ENCODE results near the gene TMOD1.
A peak's percentile ranks its signal among the peaks of the same experiment; 100 is the strongest.
"Not testable (repeated sequence)": the region's sequence is repeated elsewhere in the genome, so short reads cannot be mapped to it uniquely, and the experiment has no call there.

The TMOD1 gene

DNA sequence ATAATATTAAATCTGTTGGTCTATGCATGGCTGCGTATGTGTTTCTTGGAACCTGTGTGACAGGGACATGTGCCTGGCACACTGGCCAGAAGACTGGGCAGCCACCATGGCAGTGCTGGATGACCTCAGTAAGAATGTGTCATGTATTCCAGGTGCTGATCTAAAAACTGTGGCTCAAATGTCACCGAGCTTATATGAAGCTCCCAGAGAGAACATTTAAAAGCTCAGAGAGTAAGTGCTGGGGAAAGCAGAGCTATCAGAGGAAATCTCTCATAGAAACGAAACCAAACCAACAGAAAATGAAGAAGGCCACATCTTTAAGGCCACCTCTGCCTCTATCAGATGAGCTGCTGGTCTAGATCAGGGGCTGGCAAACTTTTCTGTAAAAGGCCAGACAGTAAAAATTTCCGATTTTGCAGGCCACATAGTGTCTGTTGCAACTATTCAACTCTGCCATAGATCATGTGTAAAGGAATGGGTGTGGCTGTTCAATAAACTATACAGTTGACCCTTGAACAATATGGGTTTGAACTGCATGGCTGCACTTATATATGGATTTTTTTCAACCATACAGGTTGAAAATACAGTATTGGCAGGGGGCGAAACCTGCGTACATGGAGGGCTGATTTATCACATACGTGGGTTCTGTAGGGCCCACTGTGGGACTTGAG, 99.9 kb downstream of the TMOD1 start:
- DNase-seq, result no peak

DNA sequence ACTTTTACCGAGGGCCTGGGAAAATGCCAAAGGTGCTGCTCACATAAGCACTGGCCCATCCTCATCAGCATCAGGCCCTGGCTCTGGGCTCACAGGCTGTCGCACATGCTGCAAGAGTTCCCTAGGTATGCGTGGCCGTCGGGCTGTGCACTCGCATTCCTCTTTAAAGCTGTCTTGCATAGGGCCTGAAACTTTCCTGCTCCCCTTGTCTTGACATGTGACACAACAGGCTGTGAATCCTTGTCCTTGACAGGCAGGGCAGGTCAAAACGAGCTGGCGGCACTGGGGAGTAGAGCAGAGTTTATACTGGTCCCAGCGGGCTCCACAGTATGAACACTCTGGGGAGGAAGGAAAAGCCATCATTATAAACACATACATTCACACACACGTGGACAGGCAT, 101.0 kb downstream of the TMOD1 start:
- DNase-seq, result no peak

DNA sequence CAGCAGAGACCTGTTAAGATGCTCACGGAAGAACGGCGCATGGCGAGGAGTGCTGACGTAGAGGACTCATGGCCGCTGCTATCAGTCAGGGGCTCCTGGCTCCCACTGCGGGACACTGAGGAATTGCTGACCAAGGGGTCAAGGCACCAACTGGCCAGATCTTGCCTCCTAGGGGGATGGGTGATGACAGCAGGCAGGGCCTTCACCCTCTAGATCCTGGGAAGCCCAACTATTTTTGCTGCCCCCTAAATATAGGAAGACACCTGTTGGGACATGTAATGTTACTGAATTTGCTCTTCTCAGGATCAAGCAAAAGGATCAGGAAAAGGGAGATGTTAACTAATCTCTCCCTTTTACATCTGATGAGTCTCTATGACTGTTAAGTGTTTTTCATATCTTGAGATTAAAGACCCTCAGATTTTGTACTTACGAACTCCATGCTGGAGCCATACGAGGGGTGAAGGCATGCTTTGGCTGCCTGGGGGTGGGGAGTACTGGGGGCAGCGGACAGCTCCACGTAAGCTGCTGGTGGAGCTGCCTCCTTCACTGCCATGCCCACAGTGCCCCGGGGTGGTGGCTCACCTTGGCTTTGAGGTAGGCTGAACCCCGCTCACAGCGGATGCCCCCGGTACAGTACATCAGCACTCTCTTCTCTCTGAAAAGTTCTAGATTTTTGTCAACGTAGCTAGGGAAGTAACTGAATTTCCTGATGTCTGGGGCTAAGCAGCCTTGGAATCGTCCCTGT, 103.6 kb downstream of the TMOD1 start:
- DNase-seq, result no peak

DNA sequence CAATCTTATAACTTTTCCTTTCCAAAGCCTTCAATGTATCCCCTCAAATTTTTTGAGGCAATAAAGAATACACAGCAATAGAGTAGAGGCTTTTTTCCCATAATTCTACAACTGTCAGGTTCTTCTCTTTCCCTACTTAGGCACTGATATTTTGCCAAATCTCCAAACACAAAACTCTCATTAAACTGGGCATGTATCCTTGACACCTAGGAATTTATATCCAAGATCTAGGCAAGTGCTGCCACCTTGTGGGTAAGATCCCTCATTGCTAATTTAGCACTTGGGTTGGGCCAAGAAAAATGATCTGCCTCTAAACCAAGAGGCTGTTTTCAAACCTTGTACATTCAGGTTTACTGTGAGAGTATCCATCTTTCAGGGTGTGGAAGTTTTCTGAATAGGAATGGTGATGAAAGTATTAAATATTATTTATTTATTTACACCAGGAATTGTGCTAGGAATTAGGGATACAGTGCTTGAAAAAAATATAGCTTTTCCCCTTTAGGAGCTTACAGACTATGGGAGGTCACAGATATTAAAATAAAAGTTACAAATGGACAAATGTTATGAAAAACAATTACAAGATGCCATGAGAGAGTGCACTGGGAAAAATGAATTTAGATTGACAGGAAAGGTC, 114.1 kb downstream of the TMOD1 start:
- peak; percentile 19 for DNase-seq

DNA sequence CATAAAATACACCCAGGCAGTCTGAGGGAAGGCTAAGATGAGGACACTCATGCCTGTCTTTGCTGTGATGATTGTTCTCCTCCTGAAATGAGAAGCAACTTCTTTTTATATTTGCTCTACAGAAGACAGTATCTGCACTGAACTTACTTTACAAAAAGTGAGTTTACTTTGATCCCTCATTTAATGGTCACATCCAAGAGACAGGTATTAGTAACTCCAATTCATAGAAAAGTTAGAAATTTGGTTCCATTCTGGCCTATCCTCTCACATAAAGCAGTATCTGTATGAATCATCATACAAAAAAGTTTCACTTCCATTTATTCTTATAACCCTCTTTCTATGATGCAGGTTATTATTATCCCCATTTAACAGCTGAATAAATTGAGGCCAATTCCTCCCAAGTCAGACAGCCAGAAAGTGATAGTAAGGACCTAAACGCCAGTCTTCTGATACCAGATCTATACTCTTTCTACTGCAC, 116.5 kb downstream of the TMOD1 start:
- no peak for DNase-seq

DNA sequence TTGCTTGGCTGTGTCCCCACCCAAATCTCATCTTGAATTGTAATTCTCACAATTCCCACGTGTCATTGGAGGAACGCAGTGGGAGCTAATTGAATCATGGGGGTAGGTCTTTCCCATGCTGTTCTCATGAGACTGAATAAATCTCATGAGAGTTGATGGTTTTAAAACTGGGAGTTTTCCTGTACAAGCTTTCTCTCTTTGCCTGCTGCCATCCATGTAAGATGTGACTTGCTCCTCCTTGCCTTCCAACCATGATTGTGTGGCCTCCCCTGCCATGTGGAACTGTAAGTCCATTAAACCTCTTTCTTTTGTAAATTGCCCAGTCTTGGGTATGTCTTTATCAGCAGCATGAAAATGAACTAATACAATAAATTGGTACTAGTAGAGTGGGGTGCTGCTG, 118.6 kb downstream of the TMOD1 start:
- DNase-seq, result not testable (repeated sequence)

DNA sequence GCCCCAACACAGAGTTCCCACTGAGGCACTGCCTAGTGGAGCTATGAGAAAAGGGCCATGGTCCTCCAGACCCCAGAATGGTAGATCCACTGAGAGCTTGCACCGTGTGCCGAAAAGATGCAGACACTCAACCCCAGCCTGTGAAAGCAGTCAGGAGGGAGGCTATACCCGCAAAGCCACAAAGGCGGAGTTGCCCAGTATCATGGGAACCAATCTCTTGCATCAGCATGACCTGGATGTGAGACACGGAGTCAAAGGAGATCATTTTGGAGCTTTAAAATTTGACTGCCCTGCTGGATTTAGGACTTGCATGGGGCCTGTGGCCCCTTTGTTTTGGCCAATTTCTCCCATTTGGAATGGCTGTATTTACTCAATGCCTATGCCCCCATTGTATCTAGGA, 121.0 kb downstream of the TMOD1 start:
- not testable (repeated sequence) for DNase-seq

DNA sequence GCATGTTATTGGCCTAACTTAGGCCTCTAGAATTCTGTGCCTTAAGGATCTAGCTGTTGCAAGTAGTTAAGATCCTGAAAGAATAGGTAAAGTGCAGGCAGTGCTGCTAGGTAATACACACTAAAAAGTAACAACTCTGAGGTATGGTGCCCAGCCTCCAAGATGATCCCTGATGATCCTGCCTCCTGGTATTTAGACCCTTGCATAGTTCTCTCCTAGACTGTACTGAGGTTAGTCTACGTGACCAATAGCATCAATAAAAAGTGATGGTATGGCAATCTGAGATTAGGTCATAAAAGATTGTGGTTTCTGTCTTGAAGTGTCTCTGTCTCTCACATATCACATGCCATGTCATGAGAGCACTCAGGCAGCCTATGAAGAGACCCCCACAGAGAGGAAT, 122.5 kb downstream of the TMOD1 start:
- no peak for DNase-seq

DNA sequence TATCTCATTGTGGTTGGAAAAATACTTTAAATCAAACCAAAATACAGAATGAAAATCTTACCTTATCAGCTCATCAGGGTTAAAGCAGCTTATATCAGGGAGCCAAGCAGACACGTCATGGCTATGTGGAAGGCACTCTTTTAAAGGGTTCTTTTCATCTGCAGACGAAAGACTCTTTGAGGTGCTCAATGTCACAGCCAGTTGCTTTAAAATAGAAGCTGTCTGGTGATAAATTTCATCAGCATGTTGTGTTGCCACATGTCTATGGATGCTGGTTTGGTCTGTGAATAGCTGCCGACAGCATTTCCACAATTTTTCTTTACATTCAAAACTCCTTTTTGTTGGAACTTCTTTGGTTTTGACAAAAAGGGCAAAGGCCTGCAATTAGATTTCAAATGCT, 124.2 kb downstream of the TMOD1 start:
- no peak for DNase-seq

DNA sequence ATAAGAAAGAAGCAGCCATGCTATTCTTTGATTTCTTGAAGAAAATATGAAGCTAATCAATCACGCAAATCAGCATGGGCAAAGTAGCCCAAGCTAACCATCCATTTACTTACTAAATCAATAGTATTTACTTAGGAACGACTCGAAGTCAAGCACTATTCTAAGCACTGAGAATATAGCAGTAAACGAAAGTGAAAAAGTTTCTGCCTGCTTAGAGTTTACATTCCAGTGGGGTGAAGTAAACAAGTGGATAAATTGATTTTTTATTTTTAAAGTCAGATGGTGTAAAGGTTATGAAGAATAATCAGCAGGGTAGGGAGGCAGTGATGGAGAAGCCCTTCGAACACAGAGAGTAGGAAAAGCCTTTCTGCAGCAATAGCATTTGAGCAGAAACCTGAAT, 126.2 kb downstream of the TMOD1 start:
- no peak for DNase-seq

DNA sequence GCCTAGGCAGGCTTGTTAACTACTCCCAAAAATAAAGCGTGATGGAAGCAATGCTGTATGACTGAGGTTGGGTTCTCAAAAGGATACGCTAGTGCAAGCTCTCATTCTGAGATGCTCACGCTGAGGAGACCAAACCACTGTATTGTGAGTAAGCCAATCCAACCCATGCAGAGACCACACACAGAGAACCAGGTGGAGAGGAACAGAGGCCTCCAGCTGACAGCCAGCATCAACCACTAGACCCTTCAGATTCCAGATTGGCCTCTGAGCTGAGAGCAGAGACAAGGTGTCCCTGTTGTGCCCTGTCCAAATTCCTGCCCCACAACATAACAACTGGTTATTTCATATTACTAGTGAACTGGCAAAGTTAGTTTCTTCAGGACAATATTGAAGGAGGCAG, 127.2 kb downstream of the TMOD1 start:
- no peak for DNase-seq

DNA sequence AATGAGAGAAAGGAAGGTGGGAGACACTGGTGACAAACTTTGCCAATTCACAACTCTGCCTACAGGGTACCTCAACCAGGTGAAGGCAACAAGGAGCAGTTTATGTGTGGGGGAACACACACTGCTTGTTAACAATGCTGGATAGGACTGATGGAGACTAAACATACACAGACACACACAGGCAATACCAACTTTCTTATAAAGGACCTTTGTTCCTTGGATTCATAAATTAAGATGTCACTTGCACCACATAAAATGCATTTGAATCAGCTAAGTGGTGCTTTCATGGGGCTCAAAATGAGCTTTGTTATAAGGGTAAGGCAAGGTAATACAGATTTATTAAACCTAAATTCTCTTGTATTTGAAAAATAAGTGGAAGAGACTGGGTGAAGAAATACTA, 127.7 kb downstream of the TMOD1 start:
- DNase-seq, result no peak

DNA sequence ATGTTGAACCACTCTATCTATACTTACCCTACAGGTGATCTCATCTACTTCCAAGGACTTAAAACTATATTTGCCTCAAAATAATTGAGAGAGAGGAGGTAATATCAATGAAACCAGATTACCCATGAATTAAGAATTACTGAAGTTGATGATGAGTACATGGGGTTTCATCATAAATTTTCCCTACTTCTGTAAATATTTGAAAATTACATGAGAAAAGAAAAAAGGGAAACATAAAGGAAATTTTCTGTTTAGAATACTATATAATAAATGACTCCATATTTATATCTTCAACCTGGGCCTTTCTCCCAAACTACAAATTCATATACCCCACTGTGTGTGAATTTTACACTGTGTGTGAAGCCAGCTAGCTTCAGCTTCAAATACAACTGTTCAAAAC, 129.1 kb downstream of the TMOD1 start:
- no peak for DNase-seq

DNA sequence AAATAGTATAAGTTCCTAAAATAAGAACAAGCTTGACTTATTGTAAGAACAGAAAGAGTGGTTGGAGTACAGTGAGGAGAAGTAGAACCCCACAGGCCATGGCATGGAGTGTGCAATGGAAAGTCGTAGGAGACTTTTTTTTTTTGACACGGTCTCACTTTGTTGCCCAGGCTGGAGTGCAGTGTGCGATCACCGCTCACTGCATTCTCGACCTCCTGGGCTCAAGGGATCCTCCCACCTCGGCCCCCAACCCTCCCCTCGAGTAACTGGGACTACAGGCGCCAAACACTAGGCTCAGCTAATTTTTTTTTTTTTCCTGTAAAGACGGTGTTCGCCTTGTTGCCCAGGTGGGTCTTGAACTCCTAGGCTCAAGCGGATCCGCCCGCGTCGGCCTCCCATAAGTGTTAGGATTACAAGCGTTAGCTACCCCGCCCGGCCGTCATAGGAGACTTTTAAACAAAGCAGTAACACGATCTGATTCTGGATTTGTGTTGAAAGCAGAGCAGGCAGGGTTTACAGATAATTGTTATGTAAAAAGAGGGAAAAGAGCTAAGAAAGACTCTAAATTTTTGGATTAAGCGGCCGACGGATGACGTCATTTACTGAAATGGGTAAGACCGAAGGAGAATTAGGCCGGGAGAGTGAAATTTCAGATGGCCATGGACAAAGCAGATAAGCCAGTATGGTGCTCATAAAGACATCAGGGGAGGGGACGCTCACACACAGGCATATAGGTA, 130.9 kb downstream of the TMOD1 start:
- DNase-seq, result peak; percentile 55

DNA sequence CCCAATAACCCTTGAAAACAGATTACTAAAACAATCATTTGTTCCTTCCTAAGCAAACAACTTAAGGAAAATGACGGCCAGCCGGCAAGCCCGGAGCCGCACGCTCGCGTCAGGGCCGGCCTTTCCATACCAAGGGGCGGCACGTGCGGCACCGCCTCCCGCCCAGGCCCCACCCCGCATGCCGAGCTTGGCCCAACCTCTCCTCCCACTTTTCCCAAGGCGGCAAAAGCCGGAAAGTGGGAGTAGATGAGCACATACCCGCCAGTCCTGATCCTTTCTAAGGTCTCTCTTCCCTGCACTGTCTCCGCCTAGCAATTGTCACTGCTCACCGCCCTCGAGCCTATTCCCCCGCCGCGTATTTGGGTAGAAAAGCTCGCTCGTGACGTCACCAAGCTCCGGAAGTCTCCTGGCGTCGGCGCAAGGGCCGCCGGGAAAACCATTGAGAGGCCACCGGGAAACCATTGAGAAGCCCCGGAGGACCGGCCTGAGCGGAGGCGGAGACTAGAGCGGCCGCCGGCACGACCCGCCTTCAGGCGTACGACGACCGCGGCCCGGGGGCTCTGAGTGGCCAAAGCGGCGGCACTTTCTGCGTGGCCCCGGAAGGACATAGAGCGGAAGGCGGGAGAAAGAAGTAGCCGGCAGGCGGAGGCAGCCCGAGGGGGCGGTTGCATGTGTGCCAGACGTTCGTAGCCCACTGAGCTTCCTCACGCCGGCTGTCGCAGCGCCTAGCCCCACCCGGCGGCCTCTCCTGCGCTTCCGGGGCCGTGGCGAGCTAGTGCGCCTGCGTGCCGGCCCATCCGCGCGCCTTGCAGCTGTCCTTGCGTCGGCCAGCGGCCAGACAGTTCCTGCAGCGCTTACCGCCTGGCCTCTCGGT, 131.8 kb downstream of the TMOD1 start, which contains the start of the genes NCBP1 and TSTD2:
NCBP1 (plus strand) TSS at position 837 of the 874 bp plus-strand sequence. CDS start 61 bp downstream, outside the sequence.
TSTD2 (minus strand) TSS at position 384 of the 874 bp plus-strand sequence. CDS start 5,806 bp downstream, outside the sequence.
- DNase-seq, result peak; percentile 95

DNA sequence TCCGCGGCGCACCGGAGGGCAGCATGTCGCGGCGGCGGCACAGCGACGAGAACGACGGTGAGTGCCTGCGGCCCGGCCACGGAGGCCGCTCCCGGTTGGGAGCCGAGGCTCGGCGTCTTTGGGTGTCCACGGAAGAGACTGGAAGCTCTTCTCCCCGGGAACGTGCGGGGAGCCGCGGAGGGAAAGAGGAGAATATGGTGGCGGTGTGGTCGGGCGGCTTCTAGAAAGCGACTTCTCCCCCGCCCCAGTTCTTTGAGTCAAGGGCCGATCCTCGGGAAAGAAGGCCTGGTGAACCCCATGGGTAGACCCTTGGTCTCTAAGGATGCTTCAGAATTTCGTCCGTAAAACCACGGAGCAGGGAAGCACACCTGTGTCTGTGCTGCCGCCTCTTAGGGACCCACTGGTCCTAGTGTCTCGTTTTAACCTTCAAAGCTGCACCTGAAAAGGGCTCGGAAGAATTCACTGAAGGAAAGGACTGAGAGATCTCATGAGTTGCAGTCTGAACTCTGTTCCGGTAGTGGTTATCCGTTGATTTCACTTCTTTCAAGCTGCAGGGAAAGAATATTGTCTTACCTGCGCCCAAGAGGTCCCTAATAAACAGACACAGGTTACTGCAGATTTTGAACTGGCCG, 132.5 kb downstream of the TMOD1 start:
- no peak for DNase-seq

DNA sequence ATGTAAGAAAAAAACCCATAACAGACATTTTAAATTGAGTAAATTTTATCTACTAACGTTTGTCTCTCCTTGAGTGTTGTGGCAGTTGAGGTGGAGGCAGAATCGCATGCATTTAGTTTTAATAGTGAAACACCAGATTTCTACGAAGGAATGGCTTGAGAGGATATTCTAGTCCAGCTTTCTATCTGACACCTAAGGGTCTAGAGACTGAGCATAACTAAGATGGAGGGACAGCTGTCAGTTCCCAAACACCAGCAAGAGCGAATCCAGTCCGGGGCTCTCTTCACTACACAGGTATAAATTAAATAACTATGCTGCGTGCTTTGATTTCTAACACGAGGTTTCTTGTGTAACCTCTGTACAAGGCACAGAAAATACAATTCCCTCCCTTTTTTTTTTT, 133.6 kb downstream of the TMOD1 start:
- DNase-seq, result no peak

DNA sequence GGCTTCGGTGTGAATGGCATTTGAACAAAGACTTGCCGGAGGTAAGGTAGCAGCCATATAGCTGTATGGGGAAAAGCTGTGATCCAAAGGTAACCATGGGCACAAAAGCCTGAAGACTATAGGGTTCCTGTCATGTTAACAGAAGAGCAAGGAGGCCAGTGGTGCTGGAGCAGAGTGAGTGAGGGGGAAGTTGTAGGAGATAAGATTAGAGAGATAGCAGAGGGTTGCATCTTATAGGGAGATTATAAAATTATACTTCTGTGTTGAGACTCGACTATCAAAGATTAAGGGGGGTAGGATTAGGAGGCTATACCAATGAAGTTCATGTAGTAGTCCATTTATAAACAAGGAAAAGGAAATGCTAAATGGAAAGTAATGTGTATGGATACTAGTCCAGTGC, 135.4 kb downstream of the TMOD1 start:
- no peak for DNase-seq

DNA sequence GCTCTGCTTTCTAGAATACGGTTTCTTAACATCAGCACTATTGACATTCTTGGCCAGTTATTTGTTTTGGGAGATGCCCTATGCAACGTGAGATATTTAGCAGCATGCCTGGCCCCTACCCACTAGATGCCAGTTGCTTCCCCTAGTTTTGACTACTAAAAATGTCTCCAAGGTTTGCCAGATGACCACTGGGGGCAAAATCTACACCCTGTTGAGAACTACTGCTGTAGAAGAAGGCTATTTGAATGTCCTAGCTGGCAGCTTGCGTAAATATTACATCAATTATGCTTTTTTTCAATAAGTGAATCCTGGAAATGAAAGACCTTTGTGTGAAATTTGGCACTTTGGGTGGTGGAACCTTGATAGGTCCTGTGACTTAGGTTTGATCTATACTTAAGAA, 137.2 kb downstream of the TMOD1 start:
- DNase-seq, result no peak

DNA sequence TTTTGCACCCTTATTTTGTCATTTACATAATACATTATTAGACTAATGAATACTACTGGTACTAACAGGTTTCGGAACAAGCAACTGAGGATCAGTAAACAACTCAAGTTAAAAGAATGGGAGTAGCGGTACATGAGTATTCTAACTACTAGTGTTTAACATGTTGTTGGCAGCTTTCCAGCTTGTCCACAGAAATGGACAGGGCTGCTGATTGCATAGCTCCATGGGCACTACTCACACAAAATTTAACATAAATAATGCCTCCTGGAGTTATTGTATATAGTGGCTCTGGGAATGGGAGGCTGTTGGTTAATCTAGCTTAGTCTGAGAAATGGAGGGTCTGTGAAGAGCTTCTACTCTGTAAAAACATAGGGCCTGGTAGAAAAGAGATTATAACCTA, 138.9 kb downstream of the TMOD1 start:
- DNase-seq, result no peak

DNA sequence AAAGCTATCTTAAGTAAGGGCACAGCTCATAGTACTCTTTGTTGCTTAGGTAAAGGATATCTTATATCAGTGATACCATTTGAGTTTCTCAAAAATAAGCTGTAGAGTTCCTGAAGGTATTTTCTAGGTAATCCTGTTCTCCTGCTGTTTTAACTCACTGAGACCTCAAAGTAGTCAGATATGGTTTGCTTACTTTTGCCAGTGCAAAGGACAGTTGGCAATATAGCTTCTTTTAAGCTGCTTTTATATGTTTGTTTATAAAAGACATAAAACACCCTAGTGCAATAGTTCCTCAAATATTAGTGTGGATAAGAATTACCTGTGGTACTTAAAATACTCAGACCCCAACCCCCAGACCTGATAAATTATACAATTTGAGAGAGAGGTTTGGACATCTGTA, 144.3 kb downstream of the TMOD1 start:
- no peak for DNase-seq

DNA sequence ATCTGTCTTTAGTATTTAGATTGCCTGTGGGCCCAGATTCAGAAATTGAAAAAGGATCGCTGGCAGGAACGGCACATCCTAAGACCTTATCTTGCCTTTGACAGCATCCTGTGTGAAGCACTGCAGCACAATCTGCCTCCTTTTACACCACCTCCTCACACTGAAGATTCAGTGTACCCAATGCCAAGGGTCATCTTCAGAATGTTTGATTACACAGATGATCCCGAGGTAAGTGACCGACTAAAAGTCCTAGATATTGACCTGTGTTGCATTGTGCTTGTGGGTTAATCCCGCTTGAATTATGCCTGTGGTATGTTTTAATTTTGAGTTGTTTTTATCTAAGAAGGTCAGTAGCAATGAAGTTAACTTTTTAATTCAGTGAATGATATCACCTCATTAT, 146.5 kb downstream of the TMOD1 start:
- no peak for DNase-seq

Data from NCI-H446 treated with DMSO at 0.1 percent for 48 hours (cell line).